GM21367 (cell line): ENCODE data around the gene CFL1.

Experiments used
- ATAC-seq: cut with Tn5 transposase; IDR thresholded peaks from one replicate; pipeline ENCODE4 v1.9.1; 2021; ENCODE audit not compliant: unreplicated experiment

The CFL1 gene

GRCh38 chr11:65808744-65809341 lies 49.1 kb downstream of the CFL1 start:
- ATAC-seq, result no peak

GRCh38 chr11:65806979-65807378 lies 51.0 kb downstream of the CFL1 start:
- no peak for ATAC-seq
